ENCODE data around the gene WDR37.

- TF ChIP-seq CTCF (IDR thresholded peaks at IDR 0.05; ENCODE audit: low read depth, low read length, poor library complexity, severe bottlenecking) (no peak), EZH2phosphoT487 (IDR thresholded peaks at IDR 0.05; ENCODE audit: borderline replicate concordance, low read length) (no peak)
These were observed 26.3 kb upstream of the WDR37 start for GRCh38 chr10:1029838-1030237.

Data from DOHH2 (cell line).